IMR-90 (cell line): ENCODE data around the gene HDAC7. TPM values are rescaled to one million over a fixed set of nuclear protein-coding genes. Genes with fewer than 3 reads are reported as not detected.

ENCODE experiments used
- ATAC-seq: fragments of 200-7000 bp; cut with Tn5 transposase; 2 replicates; pipeline ENCODE4 v1.9.1; 2020; ENCODE audit warnings: low read depth, mild to moderate bottlenecking, moderate library complexity
- BruUV-seq: library from RNA; stranded (reverse); fragments of 400-500 nt; replicated peaks from 2 replicates; lab custom pipeline; 2021; lab: Mats Ljungman, UMichigan
- CTCF ChIA-PET: fragments of 300-600 bp; formaldehyde crosslinking; extraction: SDS; loops from one replicate; lab custom pipeline; 2021; ENCODE audit warnings: antibody characterized with exemption; lab: Yijun Ruan, JAX
- POLR2A ChIA-PET: fragments of 300-600 bp; sonication (Branson Sonifier 250); formaldehyde crosslinking; loops from one replicate; lab custom pipeline; 2022; ENCODE audit warnings: antibody characterized with exemption; ENCODE audit not compliant: unreplicated experiment; lab: Charles Lee
- DNase-seq: peaks from one replicate; pipeline ENCODE4 v3.0.0; 2013
- H2AFZ ChIP-seq: replicated peaks from 2 replicates; pipeline ENCODE3; 2013; ENCODE audit warnings: low read length, mild to moderate bottlenecking; ENCODE audit not compliant: poor library complexity
- H2AK5ac ChIP-seq: 2 replicates; pipeline ENCODE4 v1.6.1; 2013; ENCODE audit warnings: low read depth, low read length, inconsistent platforms
- H2AK9ac ChIP-seq: replicated peaks from 2 replicates; pipeline ENCODE3; 2013; ENCODE audit warnings: mild to moderate bottlenecking, low read depth, low read length, moderate library complexity; ENCODE audit not compliant: poor library complexity
- H2BK120ac ChIP-seq: 2 replicates; pipeline ENCODE4 v1.6.1; 2013; ENCODE audit warnings: low read depth, low read length, inconsistent platforms
- H2BK15ac ChIP-seq: 3 replicates; pipeline ENCODE4 v1.6.1; 2013; ENCODE audit warnings: low read depth, low read length, inconsistent platforms
- H2BK20ac ChIP-seq: 2 replicates; pipeline ENCODE4 v1.6.1; 2013; ENCODE audit warnings: low read depth, mild to moderate bottlenecking, inconsistent platforms, low read length, moderate library complexity
- H2BK5ac ChIP-seq: 2 replicates; pipeline ENCODE4 v1.6.1; 2013; ENCODE audit warnings: mild to moderate bottlenecking, low read depth, low read length, inconsistent platforms; ENCODE audit not compliant: poor library complexity, severe bottlenecking
- H3K14ac ChIP-seq: replicated peaks from 2 replicates; pipeline ENCODE4 v1.6.1; 2013; ENCODE audit warnings: low read depth, low read length, inconsistent platforms
- H3K18ac ChIP-seq: 2 replicates; pipeline ENCODE4 v1.6.1; 2013; ENCODE audit warnings: low read depth, low read length, control low read depth
- H3K23ac ChIP-seq: 2 replicates; pipeline ENCODE4 v1.6.1; 2013; ENCODE audit warnings: low read depth, low read length, inconsistent platforms
- H3K27ac ChIP-seq: 2 replicates; pipeline ENCODE4 v1.5.1; 2013; ENCODE audit warnings: mild to moderate bottlenecking, control low read depth, low read length; ENCODE audit not compliant: insufficient read depth
- H3K27me3 ChIP-seq: 2 replicates; pipeline ENCODE4 v1.6.1; 2013; ENCODE audit warnings: low read length; ENCODE audit not compliant: control insufficient read depth, insufficient read depth
- H3K36me3 ChIP-seq: 2 replicates; pipeline ENCODE4 v1.6.1; 2013; ENCODE audit warnings: low read length, mixed read lengths; ENCODE audit not compliant: control insufficient read depth, insufficient read depth
- H3K4ac ChIP-seq: 2 replicates; pipeline ENCODE4 v1.6.1; 2013; ENCODE audit warnings: low read depth, low read length, inconsistent platforms
- H3K4me1 ChIP-seq: 2 replicates; pipeline ENCODE4 v1.6.1; 2013; ENCODE audit warnings: low read length, mixed read lengths; ENCODE audit not compliant: control insufficient read depth, insufficient read depth
- H3K4me2 ChIP-seq: 2 replicates; pipeline ENCODE4 v1.6.1; 2013; ENCODE audit warnings: low read depth, mild to moderate bottlenecking, control low read depth, low read length, moderate library complexity
- H3K4me3 ChIP-seq: 2 replicates; pipeline ENCODE4 v1.5.1; 2013; ENCODE audit warnings: low read depth, mild to moderate bottlenecking, control low read depth, low read length, moderate library complexity; ENCODE audit not compliant: insufficient read depth
- H3K56ac ChIP-seq: 2 replicates; pipeline ENCODE4 v1.6.1; 2013; ENCODE audit warnings: low read length, inconsistent platforms; ENCODE audit not compliant: insufficient read depth; ENCODE audit errors: extremely low read depth
- H3K79me1 ChIP-seq, 2 experiments: 2 replicates each; pipeline ENCODE4 v1.6.1; 2013; ENCODE audit warnings: low read length in 2 of 2, inconsistent platforms in 1 of 2, low read depth in 1 of 2
- H3K9ac ChIP-seq: 2 replicates; pipeline ENCODE4 v1.6.1; 2013; ENCODE audit warnings: low read depth, low read length, control low read depth
- H3K9me1 ChIP-seq: 2 replicates; pipeline ENCODE4 v1.6.1; 2013; ENCODE audit warnings: low read length, inconsistent platforms; ENCODE audit not compliant: insufficient read depth
- H3K9me3 ChIP-seq: 2 replicates; pipeline ENCODE4 v1.6.1; 2013; ENCODE audit warnings: low read length; ENCODE audit not compliant: control insufficient read depth, insufficient read depth
- H4K20me1 ChIP-seq: 2 replicates; pipeline ENCODE4 v1.6.1; 2013; ENCODE audit warnings: low read length, inconsistent platforms; ENCODE audit not compliant: insufficient read depth
- H4K5ac ChIP-seq: 2 replicates; pipeline ENCODE4 v1.6.1; 2013; ENCODE audit warnings: mild to moderate bottlenecking, low read depth, low read length, control low read depth
- H4K8ac ChIP-seq, 2 experiments: 2 replicates each; pipeline ENCODE4 v1.6.1; 2013; ENCODE audit warnings: low read depth in 2 of 2, low read length in 2 of 2, control low read depth in 1 of 2, inconsistent platforms in 1 of 2
- H4K91ac ChIP-seq: 2 replicates; pipeline ENCODE4 v1.6.1; 2013; ENCODE audit warnings: low read depth, low read length, inconsistent platforms; ENCODE audit not compliant: insufficient read depth
- BHLHE40 ChIP-seq: fragments of 150-350 bp; IDR thresholded peaks from 2 replicates; pipeline ENCODE4 v1.6.1; 2016; ENCODE audit warnings: mild to moderate bottlenecking, low read depth, low read length
- CEBPB ChIP-seq: IDR thresholded peaks from 2 replicates; pipeline ENCODE4 v1.6.1; 2012; ENCODE audit warnings: low read depth, low read length, improper control_type of control experiment
- CHD1 ChIP-seq: IDR thresholded peaks from 2 replicates; pipeline ENCODE4 v1.6.1; 2012; ENCODE audit warnings: low read depth, low read length, improper control_type of control experiment
- ELK1 ChIP-seq: fragments of 150-350 bp; IDR thresholded peaks from 2 replicates; pipeline ENCODE4 v1.6.1; 2016; ENCODE audit warnings: low read depth, mild to moderate bottlenecking, low read length, moderate library complexity, borderline replicate concordance
- FOS ChIP-seq: fragments of 150-350 bp; IDR thresholded peaks from 2 replicates; pipeline ENCODE4 v1.6.1; 2016; ENCODE audit warnings: low read depth, low read length
- MAZ ChIP-seq: IDR thresholded peaks from 2 replicates; pipeline ENCODE4 v1.6.1; 2012; ENCODE audit warnings: low read depth, mild to moderate bottlenecking, low read length, improper control_type of control experiment, moderate library complexity, borderline replicate concordance
- MXI1 ChIP-seq: IDR thresholded peaks from 2 replicates; pipeline ENCODE4 v1.6.1; 2012; ENCODE audit warnings: low read depth, mild to moderate bottlenecking, low read length, moderate library complexity, borderline replicate concordance
- NFE2L2 ChIP-seq: fragments of 150-350 bp; IDR thresholded peaks from 2 replicates; pipeline ENCODE4 v1.6.1; 2016; ENCODE audit warnings: low read depth, mild to moderate bottlenecking, low read length
- RAD21 ChIP-seq: IDR thresholded peaks from 2 replicates; pipeline ENCODE4 v1.6.1; 2012; ENCODE audit warnings: low read length, improper control_type of control experiment
- RCOR1 ChIP-seq: IDR thresholded peaks from 2 replicates; pipeline ENCODE4 v1.6.1; 2012; ENCODE audit warnings: mild to moderate bottlenecking, low read length, improper control_type of control experiment; ENCODE audit not compliant: insufficient replicate concordance
- SMC3 ChIP-seq: fragments of 150-350 bp; IDR thresholded peaks from 2 replicates; pipeline ENCODE4 v1.6.1; 2016; ENCODE audit warnings: low read depth, mild to moderate bottlenecking, antibody characterized with exemption, low read length, moderate library complexity
- USF2 ChIP-seq: fragments of 150-350 bp; IDR thresholded peaks from 2 replicates; pipeline ENCODE4 v1.6.1; 2017; ENCODE audit warnings: mild to moderate bottlenecking, antibody characterized with exemption, low read length, low read depth
- WGBS, 2 experiments: methylation state at CpG; one replicate each; pipeline versions ENCODE4 v1.1.5 to v1.1.7; 2013; ENCODE audit warnings: missing lambda C conversion rate in 2 of 2; ENCODE audit not compliant: insufficient read length in 1 of 2; ENCODE audit errors: extremely low coverage in 2 of 2; 5-methylcytosine and 5-hydroxymethylcytosine counted together
- dilution Hi-C: fragments of 300-500 bp; cut with HindIII; formaldehyde crosslinking; loops from one replicate; pipeline ENCODE4 v1.14.3; 2018; ENCODE audit warnings: low sequenced_read_pairs; ENCODE audit not compliant: unreplicated experiment
- in situ Hi-C: fragments of 300-500 bp; cut with MboI; formaldehyde crosslinking; loops from 3 replicates; pipeline ENCODE4 v1.14.3; 2019; ENCODE audit warnings: low sequenced_read_pairs, inconsistent platforms, mixed read lengths
- intact Hi-C: fragments of 100-400 bp; cut with micrococcal nuclease; formaldehyde crosslinking; loops from 2 replicates; pipeline ENCODE4 v1.10.0; 2022
- polyA plus RNA-seq, 3 experiments: library from polyadenylated mRNA; depleted of rRNA; stranded (reverse); fragments of >200 nt; gene quantifications; 2 replicates each; pipeline ENCODE4 v1.2.3, GENCODE V29; 2012; ENCODE audit warnings: low replicate concordance in 1 of 3
- total RNA-seq: library from RNA; depleted of rRNA; stranded (reverse); fragments of >200 nt; gene quantifications from 2 replicates; pipeline ENCODE4 v1.2.3, GENCODE V29; 2012

HDAC7 gene
- total and polyA plus RNA-seq, 2 of the 4 experiments (the other 2 are of a cell fraction), result 10.4 to 64.7 TPM

- no peak for TF ChIP-seq CEBPB
Observed at GRCh38 chr12:47734725-47735480, 84.8 kb downstream of the HDAC7 start (continued).

- H4K91ac ChIP-seq, result no peak overlapping the region
- no peak overlapping the region for H3K27ac ChIP-seq
- no peaks in the 10 kb centered on the region for H3K9me3 ChIP-seq
- in situ Hi-C loops (no loop called here), intact Hi-C loops (no loop called here), dilution Hi-C loops (no loop called here)
- no peaks in the 10 kb centered on the region for H3K36me3 ChIP-seq
- H2AK9ac ChIP-seq, result no peak overlapping the region
- no peak overlapping the region for H3K4ac ChIP-seq
- peaks cover 15% of the 10 kb centered on the region for H3K9me1 ChIP-seq
- H4K5ac ChIP-seq, result no peak overlapping the region
- H3K9ac ChIP-seq, result no peak overlapping the region
- peaks cover 27% of the 10 kb centered on the region for H3K4me1 ChIP-seq
- H3K4me3 ChIP-seq, result no peak overlapping the region
- ChIA-PET CTCF (no interaction called here), POLR2A (no interaction called here)
- no peak for ATAC-seq
- no peak overlapping the region for H2AK5ac ChIP-seq
- H4K20me1 ChIP-seq, result no peaks in the 10 kb centered on the region
- H3K4me2 ChIP-seq, result no peak overlapping the region
- TF ChIP-seq USF2 (no peak), CHD1 (no peak), RAD21 (no peak), RCOR1 (no peak), ELK1 (no peak), SMC3 (no peak), MXI1 (no peak), BHLHE40 (no peak), MAZ (no peak), NFE2L2 (no peak), FOS (no peak)
- H2AFZ ChIP-seq, result no peak overlapping the region
- H3K27me3 ChIP-seq, result no peaks in the 10 kb centered on the region
- BruUV-seq, result no TSS peak
- no peak overlapping the region for H2BK5ac ChIP-seq
- no peak overlapping the region for H3K14ac ChIP-seq
- no peak overlapping the region for H3K56ac ChIP-seq
- no peak overlapping the region for H2BK15ac ChIP-seq
- WGBS, 2 experiments, result 80% methylated on average over 1 of the region's 4 CpGs; no CpG with 5 or more reads in 1 of the 2 experiments
- no peak overlapping the region for H2BK20ac ChIP-seq
- H3K23ac ChIP-seq, result no peak overlapping the region
- no peak overlapping the region for H2BK120ac ChIP-seq
- no peak overlapping the region for H4K8ac ChIP-seq
- DNase-seq, result no peak
- no peaks in the 10 kb centered on the region for H3K79me1 ChIP-seq
- no peak overlapping the region for H3K18ac ChIP-seq
Observed at GRCh38 chr12:47733142-47733541, 86.6 kb downstream of the HDAC7 start.
